ENCODE measurements around the gene ARID4B.
"Not testable (repeated sequence)": the region's sequence is repeated elsewhere in the genome, so short reads cannot be mapped to it uniquely, and the experiment has no call there.

Gene ARID4B

GRCh38 chr1:235264327-235264726 lies 63.7 kb downstream of the ARID4B start:
- H3K4me1 ChIP-seq, result peaks cover 23% of the 10 kb centered on the region
- H3K27me3 ChIP-seq (ENCODE audit: low read depth), result no peaks in the 10 kb centered on the region
- no peak for DNase-seq (ENCODE audit: low spot score in 2 of 2)
- no peaks in the 10 kb centered on the region for H3K9me3 ChIP-seq
- H3K36me3 ChIP-seq (replicated peaks), result no peaks in the 10 kb centered on the region
- H3K4me3 ChIP-seq, result no peak overlapping the region
- in situ Hi-C loops (cut with MboI; ENCODE audit: low sequenced_read_pairs), result no loop called here

DNA sequence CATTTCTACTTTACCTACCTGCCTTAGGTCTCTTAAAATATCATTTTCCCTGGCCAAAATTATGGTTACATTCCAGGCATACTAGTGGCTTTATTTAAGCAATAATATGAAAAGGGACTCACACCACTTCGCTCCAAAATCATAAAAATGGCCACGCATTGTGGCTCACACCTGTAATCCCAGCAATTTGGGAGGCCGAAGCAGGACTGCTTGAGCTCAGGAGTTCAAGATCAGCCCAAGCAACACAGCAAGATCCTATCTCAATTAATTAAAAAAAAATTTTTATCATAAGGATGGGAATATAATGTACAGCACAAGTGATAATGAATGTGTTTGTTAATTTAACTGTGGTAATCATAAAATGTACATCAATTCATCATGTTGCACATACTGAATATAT lies 65.4 kb downstream of the ARID4B start:
- in situ Hi-C loops (cut with MboI; ENCODE audit: low sequenced_read_pairs), result no loop called here

DNA sequence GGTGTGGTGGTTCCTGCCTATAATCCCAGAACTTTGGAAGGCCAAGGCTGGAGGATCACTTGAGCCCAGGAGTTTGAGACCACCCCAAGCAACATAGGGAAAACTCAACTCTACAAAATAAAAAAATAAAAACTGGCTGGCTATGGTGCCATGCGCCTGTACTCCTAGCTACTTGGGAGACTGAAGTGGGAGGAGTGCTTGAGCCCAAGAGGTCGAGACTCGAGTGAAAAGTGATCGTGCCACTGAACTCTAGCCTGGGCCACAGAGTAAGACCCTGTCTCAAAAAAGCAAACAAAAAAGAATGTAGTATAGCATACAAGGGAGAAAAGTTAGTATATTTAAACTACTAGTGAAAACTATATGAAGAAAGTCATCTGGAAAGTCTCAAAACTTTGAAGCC lies 66.7 kb downstream of the ARID4B start:
- no peaks in the 10 kb centered on the region for H3K9me3 ChIP-seq
- peaks cover 6% of the 10 kb centered on the region; the same call in 1 of the 2 replicates for H3K36me3 ChIP-seq (replicated peaks)
- in situ Hi-C loops (cut with MboI; ENCODE audit: low sequenced_read_pairs), result no loop called here
- no peak for DNase-seq (ENCODE audit: low spot score in 2 of 2)
- peaks cover 18% of the 10 kb centered on the region for H3K4me1 ChIP-seq
- H3K27me3 ChIP-seq (ENCODE audit: low read depth), result no peaks in the 10 kb centered on the region
- H3K4me3 ChIP-seq, result no peak overlapping the region

More for the DNA sequence above, 65.4 kb downstream of the ARID4B start:
- Histone ChIP-seq H3K27me3 (ENCODE audit: low read depth) (no peaks in the 10 kb centered on the region), H3K4me1 (peaks cover 23% of the 10 kb centered on the region), H3K9me3 (no peaks in the 10 kb centered on the region), H3K36me3 (replicated peaks) (peaks cover 6% of the 10 kb centered on the region; the same call in 1 of the 2 replicates), H3K4me3 (no peak overlapping the region)
- no peak for DNase-seq (ENCODE audit: low spot score in 2 of 2)

DNA sequence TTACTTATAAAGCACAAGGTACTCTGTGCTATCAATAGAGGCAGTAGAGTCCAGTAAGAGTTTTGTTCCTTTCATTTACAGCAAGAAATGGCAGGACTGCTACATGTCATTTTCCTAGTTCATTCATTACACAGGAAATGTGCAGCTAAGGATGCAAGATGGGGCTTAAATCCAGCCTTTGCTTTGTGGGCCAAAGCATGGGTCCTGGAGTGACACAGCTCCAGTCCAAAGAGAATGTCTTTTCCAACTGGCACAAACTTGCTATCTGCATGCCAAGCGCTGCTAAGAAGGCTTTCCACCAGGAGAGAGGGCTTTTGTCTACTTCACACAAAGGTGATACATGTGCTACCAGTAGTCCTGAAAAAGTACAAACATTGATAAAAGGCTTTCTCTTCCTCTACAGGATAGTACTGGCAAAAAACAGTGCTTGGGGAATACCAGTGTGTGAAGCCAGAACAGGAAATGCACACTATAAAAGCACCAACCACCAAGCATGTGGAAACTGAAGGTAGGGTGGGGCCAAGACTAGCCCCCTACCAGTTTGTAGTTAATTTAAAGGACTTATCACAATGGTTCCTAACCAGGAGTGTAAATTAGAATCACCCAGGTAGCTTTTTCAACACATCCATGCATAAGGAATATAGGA lies 68.7 kb downstream of the ARID4B start:
- no peaks in the 10 kb centered on the region for H3K27me3 ChIP-seq (ENCODE audit: low read depth)
- H3K4me1 ChIP-seq, result peaks cover 12% of the 10 kb centered on the region
- H3K9me3 ChIP-seq, result no peaks in the 10 kb centered on the region
- DNase-seq (ENCODE audit: low spot score in 2 of 2), result no peak
- peaks cover 6% of the 10 kb centered on the region; the same call in 1 of the 2 replicates for H3K36me3 ChIP-seq (replicated peaks)
- in situ Hi-C loops (cut with MboI; ENCODE audit: low sequenced_read_pairs), result no loop called here
- H3K4me3 ChIP-seq, result no peak overlapping the region

GRCh38 chr1:235258068-235258467 lies 69.9 kb downstream of the ARID4B start:
- H3K4me3 ChIP-seq; DNase-seq (ENCODE audit: low spot score in 2 of 2); H3K9me3 ChIP-seq; in situ Hi-C loops (cut with MboI; ENCODE audit: low sequenced_read_pairs); H3K27me3 ChIP-seq (ENCODE audit: low read depth): not testable (repeated sequence)
- peaks cover 10% of the 10 kb centered on the region; the same call in 1 of the 2 replicates for H3K36me3 ChIP-seq (replicated peaks)
- peaks cover 16% of the 10 kb centered on the region for H3K4me1 ChIP-seq

DNA sequence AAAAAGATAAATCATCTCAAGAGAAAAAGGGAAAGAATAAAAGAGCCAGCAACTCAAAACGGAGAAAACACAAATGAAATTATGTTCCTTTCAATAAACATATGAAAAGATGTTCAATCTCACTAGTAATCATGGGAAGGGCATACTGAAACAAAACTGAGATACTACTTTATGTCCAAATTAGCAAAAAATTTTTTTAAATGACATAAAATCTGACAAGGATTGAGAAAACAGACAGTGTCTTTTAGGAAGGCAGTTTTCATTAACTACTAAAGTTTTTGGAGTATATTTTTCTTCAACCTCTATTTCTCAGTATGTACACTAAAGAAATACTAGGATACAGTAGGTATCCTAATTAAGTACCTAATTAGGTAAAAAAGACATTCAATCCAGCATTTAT lies 73.3 kb downstream of the ARID4B start:
- Histone ChIP-seq H3K9me3 (no peaks in the 10 kb centered on the region), H3K4me3 (no peak overlapping the region), H3K36me3 (replicated peaks) (peaks cover 10% of the 10 kb centered on the region), H3K4me1 (peaks cover 4% of the 10 kb centered on the region), H3K27me3 (ENCODE audit: low read depth) (no peaks in the 10 kb centered on the region)
- no peak for DNase-seq (ENCODE audit: low spot score in 2 of 2)
- in situ Hi-C loops (cut with MboI; ENCODE audit: low sequenced_read_pairs), result no loop called here

DNA sequence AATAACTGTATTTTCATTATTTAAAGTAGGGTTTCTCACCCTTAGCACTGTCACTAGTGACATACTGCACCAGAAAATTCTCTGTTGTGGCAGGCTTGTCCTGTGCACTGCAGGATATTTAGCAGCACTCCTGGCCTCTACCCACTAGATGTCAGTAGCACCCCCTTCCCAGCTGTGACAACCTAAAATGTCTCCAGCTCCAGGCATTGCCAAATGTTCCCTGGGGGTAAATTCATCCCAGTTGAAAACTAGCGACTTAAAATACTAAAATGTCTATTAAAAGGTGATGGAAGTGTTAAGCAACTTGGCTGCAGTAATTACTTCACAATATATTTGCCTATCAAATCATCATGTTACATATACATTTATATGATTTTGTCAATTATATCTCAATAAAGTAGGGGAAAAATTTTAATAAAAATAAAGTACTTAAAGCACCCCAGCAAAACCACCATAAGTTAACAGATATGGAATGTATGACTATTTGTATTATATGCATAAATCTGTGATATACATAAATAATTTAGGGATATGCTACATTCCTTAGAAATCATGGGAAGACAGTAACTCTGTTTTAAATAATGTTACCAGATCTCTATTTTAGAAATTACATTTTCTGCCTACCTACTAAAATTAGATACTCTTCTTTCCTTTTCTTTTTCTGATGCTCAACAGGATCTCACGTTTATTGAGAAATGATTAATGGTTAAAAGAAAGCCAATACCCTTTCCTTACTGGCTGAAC lies 74.6 kb downstream of the ARID4B start:
- DNase-seq (ENCODE audit: low spot score in 2 of 2), result peak; percentile 79 to 82
- peaks cover 4% of the 10 kb centered on the region for H3K4me1 ChIP-seq
- H3K9me3 ChIP-seq, result no peaks in the 10 kb centered on the region
- in situ Hi-C loops (cut with MboI; ENCODE audit: low sequenced_read_pairs), result no loop called here
- H3K4me3 ChIP-seq, result no peak overlapping the region
- H3K27me3 ChIP-seq (ENCODE audit: low read depth), result no peaks in the 10 kb centered on the region
- peaks cover 4% of the 10 kb centered on the region for H3K36me3 ChIP-seq (replicated peaks)

GRCh38 chr1:235250430-235250829 lies 77.5 kb downstream of the ARID4B start:
- Histone ChIP-seq H3K4me3 (no peak overlapping the region), H3K36me3 (replicated peaks) (peaks cover 6% of the 10 kb centered on the region), H3K9me3 (no peaks in the 10 kb centered on the region), H3K27me3 (ENCODE audit: low read depth) (no peaks in the 10 kb centered on the region), H3K4me1 (peaks cover 4% of the 10 kb centered on the region)
- in situ Hi-C loops (cut with MboI; ENCODE audit: low sequenced_read_pairs), result no loop called here
- DNase-seq (ENCODE audit: low spot score in 2 of 2), result no peak

DNA sequence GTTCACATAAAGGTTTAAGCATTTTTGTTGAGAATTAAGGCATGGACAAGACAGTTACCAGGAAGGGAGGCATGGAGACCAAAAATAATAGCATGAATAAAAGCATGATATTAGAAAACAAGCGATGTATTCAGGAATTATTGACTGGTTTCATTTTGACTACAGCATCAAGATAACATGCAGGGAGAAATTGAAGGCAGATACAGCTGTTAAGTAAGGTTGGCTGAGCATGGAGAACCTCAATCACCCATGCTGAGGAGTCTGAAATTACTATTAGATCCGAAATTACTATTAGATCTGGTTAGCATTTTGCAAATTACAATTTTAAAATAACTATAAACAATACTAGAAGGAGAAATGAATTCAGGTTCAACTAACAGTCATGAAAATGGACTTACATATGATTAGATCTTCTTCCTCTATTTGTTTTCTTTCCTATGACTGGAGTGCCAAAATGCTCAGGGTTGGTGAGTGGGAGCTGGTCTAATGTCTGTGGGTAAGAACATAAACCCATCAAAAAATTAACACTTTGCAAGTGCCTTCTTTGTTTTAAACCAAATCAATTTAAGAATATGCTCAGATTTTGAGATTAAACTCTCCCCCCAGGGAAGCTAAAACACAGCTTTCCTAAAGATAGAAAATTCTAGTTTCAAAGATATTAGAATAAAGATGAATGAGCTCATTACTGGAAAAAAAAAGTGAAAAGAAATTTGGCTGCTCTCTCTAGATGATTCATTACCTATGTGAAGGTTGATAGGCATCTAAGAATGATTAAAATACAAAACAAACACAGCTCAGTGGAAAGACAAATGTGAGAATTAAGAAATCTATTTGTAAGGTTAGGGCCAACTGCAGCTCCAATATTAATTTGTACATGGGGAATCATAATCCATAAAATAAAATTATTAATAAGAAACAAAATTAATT lies 81.7 kb downstream of the ARID4B start:
- no peaks in the 10 kb centered on the region for H3K27me3 ChIP-seq (ENCODE audit: low read depth)
- peaks cover 15% of the 10 kb centered on the region for H3K36me3 ChIP-seq (replicated peaks)
- in situ Hi-C loops (cut with MboI; ENCODE audit: low sequenced_read_pairs), result loop anchor here (10.0 kb wide), 1 partner anchor 169 kb away; no protein-coding TSS in a partner anchor
- DNase-seq (ENCODE audit: low spot score in 2 of 2), result no peak
- no peaks in the 10 kb centered on the region for H3K4me1 ChIP-seq
- no peak overlapping the region for H3K4me3 ChIP-seq
- H3K9me3 ChIP-seq, result no peaks in the 10 kb centered on the region

DNA sequence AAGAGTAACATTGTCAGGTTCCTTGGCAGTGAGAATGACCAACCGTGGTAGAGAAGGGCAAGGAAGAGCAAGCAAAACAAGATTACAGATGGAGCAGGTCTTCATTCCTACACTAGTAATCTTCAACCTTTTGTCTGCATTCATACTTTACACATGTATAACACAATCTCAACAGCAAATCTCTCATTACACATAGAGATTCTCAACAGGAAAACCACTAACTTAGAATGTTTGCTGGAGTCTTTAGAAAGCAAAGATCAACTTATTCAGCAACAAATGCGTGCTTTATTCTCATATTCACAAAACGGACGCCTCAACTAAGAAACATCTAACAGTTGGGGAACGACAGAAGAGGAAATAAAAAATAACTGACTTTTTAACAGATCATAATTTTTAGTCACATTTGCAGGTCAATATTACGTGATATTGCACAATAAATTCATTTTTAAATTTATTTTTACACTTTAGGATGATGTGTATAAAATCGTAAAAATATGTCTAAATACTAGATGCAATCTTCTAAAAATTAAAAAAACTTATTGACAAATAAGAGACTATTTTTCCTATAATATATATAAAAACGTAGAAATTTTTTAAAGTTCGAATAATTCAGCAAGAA lies 82.9 kb downstream of the ARID4B start:
- no peak overlapping the region for H3K4me3 ChIP-seq
- no peaks in the 10 kb centered on the region for H3K9me3 ChIP-seq
- DNase-seq (ENCODE audit: low spot score in 2 of 2), result no peak
- in situ Hi-C loops (cut with MboI; ENCODE audit: low sequenced_read_pairs), result loop anchor here (10.0 kb wide), 1 partner anchor 170 kb away; no protein-coding TSS in a partner anchor
- H3K4me1 ChIP-seq, result no peaks in the 10 kb centered on the region
- H3K27me3 ChIP-seq (ENCODE audit: low read depth), result no peaks in the 10 kb centered on the region
- peaks cover 21% of the 10 kb centered on the region for H3K36me3 ChIP-seq (replicated peaks)

GRCh38 chr1:235240960-235241359 lies 87.0 kb downstream of the ARID4B start:
- in situ Hi-C loops (cut with MboI; ENCODE audit: low sequenced_read_pairs), result loop anchor here (10.0 kb wide), 1 partner anchor 174 kb away; no protein-coding TSS in a partner anchor
- H3K36me3 ChIP-seq (replicated peaks), result peaks cover 21% of the 10 kb centered on the region

GRCh38 chr1:235239851-235240250 lies 88.1 kb downstream of the ARID4B start:
- Histone ChIP-seq H3K4me1 (peaks cover 4% of the 10 kb centered on the region; the same call in 1 of the 2 replicates), H3K9me3 (no peaks in the 10 kb centered on the region), H3K27me3 (ENCODE audit: low read depth) (no peaks in the 10 kb centered on the region), H3K36me3 (replicated peaks) (peaks cover 17% of the 10 kb centered on the region), H3K4me3 (no peak overlapping the region)
- in situ Hi-C loops (cut with MboI; ENCODE audit: low sequenced_read_pairs), result loop anchor here (10.0 kb wide), 1 partner anchor 175 kb away; no protein-coding TSS in a partner anchor
- no peak for DNase-seq (ENCODE audit: low spot score in 2 of 2)

More at GRCh38 chr1:235240960-235241359, 87.0 kb downstream of the ARID4B start:
- Histone ChIP-seq H3K9me3 (no peaks in the 10 kb centered on the region), H3K4me1 (peaks cover 4% of the 10 kb centered on the region; the same call in 1 of the 2 replicates), H3K4me3 (no peak overlapping the region), H3K27me3 (ENCODE audit: low read depth) (no peaks in the 10 kb centered on the region)
- DNase-seq (ENCODE audit: low spot score in 2 of 2), result no peak

GRCh38 chr1:235238558-235238957 lies 89.4 kb downstream of the ARID4B start:
- no peak for DNase-seq (ENCODE audit: low spot score in 2 of 2)
- in situ Hi-C loops (cut with MboI; ENCODE audit: low sequenced_read_pairs), result no loop called here
- Histone ChIP-seq H3K36me3 (replicated peaks) (peaks cover 8% of the 10 kb centered on the region), H3K9me3 (no peaks in the 10 kb centered on the region), H3K4me3 (no peak overlapping the region), H3K27me3 (ENCODE audit: low read depth) (no peaks in the 10 kb centered on the region), H3K4me1 (peaks cover 4% of the 10 kb centered on the region; the same call in 1 of the 2 replicates)
